Mucosa of descending colon (tissue), 3 donors: Measurements from ENCODE around the gene FITM1. TPM values are rescaled to one million over a fixed set of nuclear protein-coding genes. Genes with fewer than 3 reads are reported as not detected.

ENCODE experiments used
- ATAC-seq: fragments of 200-7000 bp; cut with Tn5 transposase; one replicate; pipeline ENCODE4 v1.9.1; 2020; ENCODE audit warnings: mild to moderate bottlenecking, moderate library complexity
- DNase-seq, 3 donors: peaks; one replicate each; pipeline ENCODE4 v3.0.0-alpha.2; 2020
- H3K36me3 ChIP-seq: fragments of 200-600 bp; one replicate; pipeline ENCODE4 v1.8.0; 2021; ENCODE audit warnings: low read depth, mild to moderate bottlenecking
- H3K4me1 ChIP-seq: fragments of 200-600 bp; one replicate; pipeline ENCODE4 v1.8.0; 2021; ENCODE audit warnings: low read depth, mild to moderate bottlenecking
- H3K4me3 ChIP-seq: fragments of 200-600 bp; one replicate; pipeline ENCODE4 v1.8.0; 2021; ENCODE audit warnings: mild to moderate bottlenecking
- H3K9me3 ChIP-seq: fragments of 200-600 bp; one replicate; pipeline ENCODE4 v1.8.0; 2021; ENCODE audit warnings: mild to moderate bottlenecking
- intact Hi-C, 2 donors: fragments of 100-400 bp; cut with DNase I in 1 of 2; cut with micrococcal nuclease in 1 of 2; formaldehyde crosslinking; loops; one replicate each; pipeline versions ENCODE4 v1.11.0 to v1.11.1; 2022; cut with DNase I, micrococcal nuclease
- total RNA-seq, 3 donors: library from RNA; stranded (reverse); fragmentation: NEBNext Ultra II Directional in 2 of 3; extraction: Animal tissue kit (Norgen Biotek cat#: 25700) in 2 of 3; gene quantifications; one replicate each; pipeline versions ENCODE4 v1.2.1 to v1.2.4, GENCODE V29; 2021 to 2023
- TF ChIP-seq, protein P1 (sequence below): fragments of 200-600 bp; IDR thresholded peaks from one replicate; pipeline ENCODE4 v1.8.0; 2022; ENCODE audit warnings: antibody characterized with exemption, mild to moderate bottlenecking
- donor health status: DM: no; HTN: no; CAD: no; lungs with moderate emphysema.
- donor health status: DM: no; HTN: no; CAD: no.
- donor health status: DM: no; HTN: yes; CAD: no.

Gene FITM1
- total RNA-seq, 3 donors from 2014 or later, result 0.79 to 1.9 (median 1.3) TPM

DNA sequence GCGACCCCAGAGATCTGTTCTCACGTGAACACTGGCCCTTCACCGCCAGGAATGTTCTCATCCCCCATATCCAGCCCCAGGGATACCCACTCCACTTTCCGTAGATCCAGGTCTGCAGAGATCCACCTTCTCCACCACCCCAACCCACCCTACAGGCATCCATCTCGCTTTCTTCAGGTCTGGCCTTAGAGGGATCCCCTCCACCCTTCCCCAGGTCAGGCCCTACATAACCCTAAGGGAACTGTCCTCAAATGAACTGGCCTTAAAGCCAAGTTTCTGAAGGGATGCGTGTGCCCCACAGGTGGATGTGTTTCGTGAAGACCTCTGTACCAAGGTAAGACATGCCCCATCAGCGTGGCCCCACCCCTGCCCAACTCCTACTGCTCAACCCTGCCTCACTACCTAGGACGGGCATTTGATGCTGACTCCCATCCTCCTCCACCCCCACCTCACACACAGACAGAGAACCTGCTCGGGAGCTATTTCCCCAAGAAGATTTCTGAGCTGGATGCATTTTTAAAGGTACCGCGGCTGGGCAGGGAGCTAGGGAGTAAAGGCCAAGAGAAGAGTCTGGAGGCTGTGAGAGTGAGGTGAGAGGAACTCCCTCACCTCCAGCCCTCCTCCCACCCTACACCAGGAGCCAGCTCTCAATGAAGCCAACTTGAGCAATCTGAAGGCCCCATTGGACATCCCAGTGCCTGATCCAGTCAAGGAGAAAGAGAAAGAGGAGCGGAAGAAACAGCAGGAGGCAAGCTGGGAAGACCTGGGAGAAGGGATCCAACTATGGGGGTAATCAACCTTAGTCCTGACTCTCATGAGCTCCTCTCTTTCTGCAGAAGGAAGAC lies 6.4 kb downstream of the FITM1 start:
- TF ChIP-seq, protein P1, sequence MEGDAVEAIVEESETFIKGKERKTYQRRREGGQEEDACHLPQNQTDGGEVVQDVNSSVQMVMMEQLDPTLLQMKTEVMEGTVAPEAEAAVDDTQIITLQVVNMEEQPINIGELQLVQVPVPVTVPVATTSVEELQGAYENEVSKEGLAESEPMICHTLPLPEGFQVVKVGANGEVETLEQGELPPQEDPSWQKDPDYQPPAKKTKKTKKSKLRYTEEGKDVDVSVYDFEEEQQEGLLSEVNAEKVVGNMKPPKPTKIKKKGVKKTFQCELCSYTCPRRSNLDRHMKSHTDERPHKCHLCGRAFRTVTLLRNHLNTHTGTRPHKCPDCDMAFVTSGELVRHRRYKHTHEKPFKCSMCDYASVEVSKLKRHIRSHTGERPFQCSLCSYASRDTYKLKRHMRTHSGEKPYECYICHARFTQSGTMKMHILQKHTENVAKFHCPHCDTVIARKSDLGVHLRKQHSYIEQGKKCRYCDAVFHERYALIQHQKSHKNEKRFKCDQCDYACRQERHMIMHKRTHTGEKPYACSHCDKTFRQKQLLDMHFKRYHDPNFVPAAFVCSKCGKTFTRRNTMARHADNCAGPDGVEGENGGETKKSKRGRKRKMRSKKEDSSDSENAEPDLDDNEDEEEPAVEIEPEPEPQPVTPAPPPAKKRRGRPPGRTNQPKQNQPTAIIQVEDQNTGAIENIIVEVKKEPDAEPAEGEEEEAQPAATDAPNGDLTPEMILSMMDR, result no peak
- no peaks in the 10 kb centered on the region for H3K9me3 ChIP-seq
- intact Hi-C loops, result no loop called here
- H3K4me3 ChIP-seq, result peak overlapping the region; percentile 98
- DNase-seq, result no peak
- no peak for ATAC-seq
- H3K36me3 ChIP-seq, result no peaks in the 10 kb centered on the region
- H3K4me1 ChIP-seq, result peaks cover 35% of the 10 kb centered on the region

DNA sequence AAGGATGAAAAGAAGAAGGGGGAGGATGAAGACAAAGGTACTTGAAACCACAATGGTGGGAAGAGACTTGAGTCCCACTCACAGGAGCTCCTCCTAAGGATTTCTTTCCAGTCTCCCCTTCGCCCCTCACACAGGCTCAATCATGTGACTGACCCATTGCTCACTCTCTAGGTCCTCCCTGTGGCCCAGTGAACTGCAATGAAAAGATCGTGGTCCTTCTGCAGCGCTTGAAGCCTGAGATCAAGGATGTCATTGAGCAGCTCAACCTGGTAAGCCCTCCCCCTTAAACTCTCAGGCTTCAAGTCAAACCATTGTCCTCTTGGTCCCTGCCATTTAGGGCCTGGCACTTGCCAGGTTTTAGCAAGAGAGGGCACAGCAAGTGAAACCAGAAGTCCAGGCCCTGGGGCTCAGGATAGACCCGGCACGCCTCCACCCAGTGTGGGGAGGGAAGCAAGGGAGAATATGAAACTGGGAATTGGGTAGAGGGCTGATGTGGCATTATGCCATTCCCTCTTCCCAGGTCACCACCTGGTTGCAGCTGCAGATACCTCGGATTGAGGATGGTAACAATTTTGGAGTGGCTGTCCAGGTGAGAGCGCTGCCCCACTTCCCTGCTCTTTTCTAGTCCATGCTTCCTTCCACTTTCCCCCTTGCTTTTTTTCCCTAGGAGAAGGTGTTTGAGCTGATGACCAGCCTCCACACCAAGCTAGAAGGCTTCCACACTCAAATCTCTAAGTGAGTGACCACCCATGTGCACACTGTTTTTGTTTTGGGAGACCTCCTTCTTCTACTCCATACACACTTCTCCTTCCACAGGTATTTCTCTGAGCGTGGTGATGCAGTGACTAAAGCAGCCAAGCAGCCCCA lies 7.3 kb downstream of the FITM1 start:
- DNase-seq (no peak), ATAC-seq (no peak)
- intact Hi-C loops, result no loop called here
- peaks cover 43% of the 10 kb centered on the region for H3K4me1 ChIP-seq
- no peak overlapping the region for H3K4me3 ChIP-seq
- no peaks in the 10 kb centered on the region for H3K36me3 ChIP-seq
- no peaks in the 10 kb centered on the region for H3K9me3 ChIP-seq
- TF ChIP-seq, protein P1, result no peak

DNA sequence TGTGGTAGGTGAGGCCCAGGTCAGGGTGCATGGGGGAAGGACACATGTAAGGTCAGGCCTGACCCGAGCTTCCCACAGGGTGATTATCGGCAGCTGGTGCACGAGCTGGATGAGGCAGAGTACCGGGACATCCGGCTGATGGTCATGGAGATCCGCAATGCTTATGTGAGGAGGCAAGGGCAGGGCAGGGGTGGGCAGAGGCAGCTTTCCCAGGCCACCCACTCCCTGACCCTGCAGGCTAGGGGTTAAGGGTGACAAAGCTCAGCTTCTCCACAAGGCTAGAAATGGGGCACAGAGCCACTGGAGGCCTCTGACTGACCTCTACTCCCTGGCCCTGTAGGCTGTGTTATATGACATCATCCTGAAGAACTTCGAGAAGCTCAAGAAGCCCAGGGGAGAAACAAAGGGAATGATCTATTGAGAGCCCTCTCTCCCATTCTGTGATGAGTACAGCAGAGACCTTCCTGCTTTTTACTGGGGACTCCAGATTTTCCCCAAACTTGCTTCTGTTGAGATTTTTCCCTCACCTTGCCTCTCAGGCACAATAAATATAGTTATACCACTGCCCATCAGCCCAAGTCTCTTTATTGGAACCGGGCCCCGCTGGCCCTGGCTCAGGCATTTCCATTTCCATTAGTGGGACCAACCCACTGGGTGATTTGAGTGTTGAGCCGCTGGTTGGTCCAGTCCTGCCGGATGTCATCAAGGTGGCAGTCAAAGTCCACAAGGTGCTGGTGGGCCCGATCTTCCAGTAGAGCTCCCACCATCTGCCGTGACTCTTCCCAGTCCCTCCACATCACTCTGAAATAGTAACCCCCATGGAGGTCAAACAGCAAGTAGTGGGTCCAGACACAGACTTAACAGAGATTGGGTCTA lies 8.2 kb downstream of the FITM1 start:
- ATAC-seq (no peak), DNase-seq (no peak)
- H3K4me1 ChIP-seq, result peaks cover 44% of the 10 kb centered on the region
- intact Hi-C loops, result no loop called here
- H3K36me3 ChIP-seq, result no peaks in the 10 kb centered on the region
- H3K9me3 ChIP-seq, result no peaks in the 10 kb centered on the region
- H3K4me3 ChIP-seq, result no peak overlapping the region
- TF ChIP-seq, protein P1, result no peak

DNA sequence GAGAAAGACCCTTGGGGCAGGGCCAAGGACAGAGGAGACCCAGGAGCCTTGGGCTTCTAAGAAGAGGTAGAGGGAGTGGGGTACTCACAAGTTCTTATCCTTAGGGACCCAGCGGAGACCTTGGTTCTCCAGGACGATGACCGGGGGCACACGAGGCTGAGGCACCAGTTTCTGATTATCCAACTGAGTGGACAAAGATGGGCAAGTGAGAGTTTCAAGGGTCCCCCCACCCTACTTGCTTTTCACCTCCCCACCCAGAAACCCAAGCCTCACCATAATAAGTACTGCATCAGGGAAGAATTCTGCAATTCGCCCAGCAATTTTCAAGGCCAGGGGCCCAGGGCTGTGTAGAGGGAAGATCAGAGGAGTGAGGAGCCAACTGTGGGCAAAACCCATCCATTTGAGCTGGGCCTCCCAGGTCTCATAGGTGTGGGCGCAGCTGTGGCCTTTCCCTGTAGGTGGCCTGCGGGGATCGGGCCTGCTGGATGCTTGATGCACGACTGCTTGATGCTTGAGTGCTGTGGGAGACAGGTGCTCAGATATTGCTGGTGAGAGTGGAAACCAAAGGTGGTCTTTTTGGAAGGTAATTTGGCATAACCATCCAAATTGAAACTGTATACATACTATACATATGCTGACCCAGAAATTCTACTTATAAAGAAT lies 8.9 kb downstream of the FITM1 start:
- no peak overlapping the region for H3K4me3 ChIP-seq
- H3K4me1 ChIP-seq, result peaks cover 44% of the 10 kb centered on the region
- H3K9me3 ChIP-seq, result no peaks in the 10 kb centered on the region
- intact Hi-C loops, result no loop called here
- ATAC-seq, result no peak
- H3K36me3 ChIP-seq, result no peaks in the 10 kb centered on the region
- TF ChIP-seq, protein P1, result no peak
- no peak for DNase-seq
